NCI-H69 (cell line): Measurements from ENCODE around the gene PSAT1.
"Not testable (repeated sequence)": the region's sequence is repeated elsewhere in the genome, so short reads cannot be mapped to it uniquely, and the experiment has no call there.

Source experiments
- DNase-seq: peaks from one replicate; lab custom pipeline; 2025; lab: John Stamatoyannopoulos, UW

PSAT1 gene

GRCh38 chr9:78296893-78297671 lies at the start of gene PSAT1:
TSS of gene PSAT1 (plus strand) at chr9:78297125. CDS start at chr9:78297211, 86 bp downstream.
- peak; percentile 99 for DNase-seq

DNA sequence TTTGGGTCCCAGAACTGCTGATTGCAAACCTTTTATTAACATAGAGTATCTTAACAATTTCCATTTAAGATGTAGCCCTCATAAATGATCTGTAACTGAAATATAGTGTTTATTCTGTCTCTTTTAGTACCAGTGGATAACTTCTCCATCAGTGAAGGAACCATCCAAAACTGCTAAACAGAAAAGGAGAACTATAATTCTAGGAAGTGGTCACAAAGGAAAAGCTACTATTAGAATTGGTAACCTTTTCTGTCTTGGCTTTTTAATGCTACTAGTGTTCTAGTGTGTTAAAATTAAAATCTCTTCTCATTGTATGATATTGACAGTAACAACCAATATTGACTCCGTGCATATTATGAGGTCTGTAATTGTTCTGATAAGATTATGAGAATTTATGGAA lies 48.3 kb upstream of the PSAT1 start:
- no peak for DNase-seq

DNA sequence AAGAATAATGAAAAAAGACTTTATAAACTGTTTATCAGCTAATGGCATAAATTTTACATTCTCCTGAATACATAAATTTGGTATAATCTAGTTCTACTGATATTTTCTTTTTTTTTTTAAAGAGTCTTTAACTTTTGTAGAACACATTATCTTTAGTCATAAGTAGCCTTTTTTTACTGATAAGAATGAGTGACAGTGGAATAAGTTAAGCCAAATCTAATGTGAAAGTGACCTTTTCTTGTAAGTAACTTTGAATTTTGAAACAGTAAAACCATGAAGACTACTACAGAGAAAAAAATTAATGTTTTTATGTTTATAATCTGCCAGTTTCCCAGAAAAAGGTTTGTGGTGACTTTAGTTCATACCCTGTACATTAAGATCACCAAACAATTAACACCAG lies 47.4 kb upstream of the PSAT1 start:
- no peak for DNase-seq

DNA sequence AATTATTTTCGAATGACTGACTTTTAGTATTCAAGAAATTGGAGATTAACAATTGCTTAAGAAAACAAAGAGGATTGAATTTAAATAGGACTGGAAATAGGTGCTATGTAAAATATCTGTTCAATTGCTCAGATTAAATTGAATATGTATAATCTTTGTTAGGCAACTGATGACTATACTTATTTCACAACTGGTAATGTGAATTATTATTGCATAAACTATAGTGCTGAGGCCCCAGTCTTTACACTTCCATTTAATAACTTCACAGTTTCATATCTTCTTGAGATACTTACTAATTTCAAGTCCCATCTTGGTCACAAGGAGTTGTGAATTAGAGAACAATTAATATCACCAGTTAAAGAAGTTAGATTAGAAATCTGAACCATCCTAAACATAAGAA lies 44.3 kb upstream of the PSAT1 start:
- DNase-seq = no peak

GRCh38 chr9:78253285-78253684 lies 43.6 kb upstream of the PSAT1 start:
- no peak for DNase-seq

DNA sequence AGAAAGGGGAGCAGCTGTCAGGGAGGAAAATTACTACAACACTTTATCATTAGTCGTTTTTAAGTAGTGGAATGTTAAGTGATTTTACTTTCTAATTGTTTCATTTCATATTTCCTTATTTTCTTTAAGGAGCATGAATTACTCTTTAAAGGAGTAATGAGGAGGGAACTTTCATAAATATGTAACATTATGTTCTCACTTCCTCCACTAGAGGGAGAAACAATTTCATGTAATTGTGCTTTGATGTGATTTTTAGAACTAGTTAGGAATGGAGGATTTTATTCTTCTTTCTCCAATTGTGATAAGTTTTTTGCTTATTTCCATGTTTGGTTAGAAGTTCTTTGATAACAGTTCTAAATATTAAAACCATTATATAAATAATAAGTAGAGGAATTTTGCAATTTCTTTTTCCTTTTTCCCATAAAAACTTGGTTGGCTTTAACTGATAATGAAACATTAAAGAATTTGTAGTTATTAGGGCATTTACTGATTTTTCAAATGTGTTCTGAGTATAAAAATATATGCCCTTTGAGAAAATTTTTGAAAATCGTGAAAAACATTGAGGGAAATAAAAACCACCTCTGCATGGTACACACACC lies 35.4 kb upstream of the PSAT1 start:
- peak; percentile 56 for DNase-seq

DNA sequence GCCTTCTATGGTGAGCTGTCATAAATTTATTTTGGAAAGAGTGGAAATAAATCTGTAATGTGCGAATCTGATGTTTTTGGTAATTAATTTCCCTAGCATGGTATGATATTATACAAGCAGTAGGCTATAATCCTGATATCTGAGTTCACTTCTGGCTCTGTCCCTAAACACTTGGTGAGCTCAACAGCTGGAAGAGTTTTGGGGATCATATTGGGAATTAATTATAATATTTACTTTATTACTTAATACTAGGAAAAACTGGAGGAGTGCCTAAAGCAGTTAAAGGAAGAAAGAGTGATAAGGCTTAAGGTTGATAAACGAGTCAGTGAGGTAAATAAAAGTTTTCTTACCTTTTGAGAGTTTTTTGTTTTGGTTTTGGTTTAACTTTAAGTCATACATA lies 34.3 kb upstream of the PSAT1 start:
- no peak for DNase-seq

DNA sequence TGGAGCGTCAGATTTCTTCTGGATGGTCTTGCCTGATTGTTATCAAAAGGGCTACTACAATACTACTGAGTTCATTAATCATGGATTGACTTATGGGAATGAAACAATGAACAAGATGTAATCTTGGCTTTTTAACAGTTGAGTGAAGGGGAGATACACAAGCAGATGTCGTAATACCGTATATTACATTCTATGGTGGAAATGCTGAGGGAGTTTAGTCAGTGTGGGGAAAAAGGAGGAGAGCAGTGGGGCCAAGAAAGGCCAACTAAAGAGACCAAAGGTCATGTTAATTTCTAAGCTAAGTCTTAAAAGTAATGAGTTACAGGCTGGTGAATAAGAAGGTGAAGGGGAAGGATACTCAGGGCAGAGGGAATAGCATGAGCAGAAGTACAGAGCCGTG lies 29.0 kb upstream of the PSAT1 start:
- no peak for DNase-seq

DNA sequence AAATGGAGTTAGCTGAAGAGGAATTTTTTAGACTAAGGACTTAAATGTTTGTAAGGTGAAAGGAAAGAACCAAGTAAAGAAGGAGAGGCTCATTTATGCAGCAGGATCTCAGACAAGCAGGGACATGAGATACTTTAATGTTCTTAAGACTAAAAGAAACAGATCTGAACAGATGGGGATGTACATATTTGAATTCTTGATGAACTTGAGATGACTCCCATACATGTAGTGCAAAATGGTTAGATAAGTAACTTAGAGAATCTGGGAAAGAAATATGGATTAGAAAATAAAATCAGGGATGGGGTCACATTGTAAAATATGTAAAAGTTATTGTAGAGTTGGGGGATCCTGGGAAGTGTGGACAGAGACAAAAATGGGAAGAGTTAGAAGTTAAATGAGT lies 27.1 kb upstream of the PSAT1 start:
- DNase-seq = no peak

- no peak for DNase-seq
Measured at GRCh38 chr9:78272307-78272706, 24.6 kb upstream of the PSAT1 start.

GRCh38 chr9:78273761-78274160 lies 23.2 kb upstream of the PSAT1 start:
- DNase-seq = no peak

- DNase-seq = peak; percentile 12
Measured at GRCh38 chr9:78278177-78278777, 18.6 kb upstream of the PSAT1 start.

DNA sequence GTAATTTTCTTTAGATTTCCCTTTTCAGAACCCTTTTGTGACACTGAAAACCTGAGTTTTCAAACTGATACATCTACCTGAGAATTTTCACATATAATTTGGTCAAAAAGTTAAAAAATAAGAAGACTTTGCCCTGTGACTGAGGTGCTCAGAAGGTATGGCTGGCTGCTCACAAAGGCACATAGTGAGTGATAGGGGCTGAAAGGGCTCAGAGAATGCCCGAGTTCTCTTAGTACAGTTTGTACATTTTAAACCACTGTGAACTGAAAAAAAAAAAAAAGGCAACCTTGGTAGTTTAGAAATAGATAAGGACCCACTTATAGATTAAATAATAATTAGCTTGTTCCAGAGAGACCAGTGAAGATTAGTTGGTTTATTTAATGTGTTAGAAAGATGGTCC lies 18.1 kb upstream of the PSAT1 start:
- no peak for DNase-seq

DNA sequence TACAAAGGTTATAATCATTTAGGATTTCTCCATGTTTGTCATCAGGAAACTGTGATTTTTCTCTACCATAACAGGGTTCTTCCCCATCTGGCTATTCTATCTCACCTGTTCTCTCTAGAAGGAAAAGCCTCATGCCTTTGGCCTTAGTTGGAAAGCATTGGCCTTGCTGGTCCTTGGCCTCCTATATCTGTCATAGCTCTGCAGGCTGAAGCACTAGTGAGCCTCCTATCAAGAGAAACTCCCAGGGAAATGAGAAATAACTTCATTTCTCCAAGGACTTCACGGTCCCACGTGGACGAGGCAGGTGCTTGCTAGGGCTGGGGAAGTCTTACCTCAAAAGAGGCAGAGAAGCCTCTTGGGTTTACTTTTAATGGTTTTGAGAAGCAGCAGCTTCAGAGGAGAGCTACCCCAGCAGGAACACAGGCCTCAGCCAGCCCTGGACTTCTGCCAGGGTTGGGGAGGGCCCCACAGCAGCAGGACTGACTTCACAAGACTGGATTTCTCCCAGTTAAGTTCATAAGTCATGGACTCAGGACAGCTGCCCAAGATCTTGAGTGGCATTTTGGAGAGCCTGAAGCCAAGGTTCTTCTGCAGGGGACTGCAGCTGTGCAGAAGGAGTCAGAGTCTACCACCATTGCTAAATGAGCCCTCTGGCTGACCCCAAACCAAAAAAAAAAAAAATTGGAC lies 15.8 kb upstream of the PSAT1 start:
- DNase-seq = peak; percentile 43

GRCh38 chr9:78284181-78284580 lies 12.7 kb upstream of the PSAT1 start:
- DNase-seq = not testable (repeated sequence)

DNA sequence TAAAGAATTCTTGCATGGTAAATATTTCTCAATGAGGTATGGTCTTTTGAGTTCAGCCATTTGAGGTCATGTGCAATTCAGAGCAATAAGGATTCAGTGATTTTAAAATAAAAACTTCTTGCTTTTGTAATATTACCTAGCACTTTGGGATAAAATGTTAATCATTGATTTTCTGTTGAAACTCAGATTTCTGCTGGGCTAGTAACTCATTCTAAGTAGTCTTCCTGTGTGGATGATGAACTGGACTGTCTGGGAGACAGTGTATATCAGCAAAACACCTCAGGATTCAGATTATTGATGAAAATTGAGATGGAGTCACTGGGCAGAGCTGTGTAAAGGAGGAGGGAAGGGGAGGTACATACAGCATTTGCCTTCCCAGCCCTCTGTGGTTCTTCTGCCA lies 10.8 kb upstream of the PSAT1 start:
- no peak for DNase-seq

- no peak for DNase-seq
Measured at GRCh38 chr9:78286946-78287388, 10.0 kb upstream of the PSAT1 start.

GRCh38 chr9:78288214-78288892 lies 8.6 kb upstream of the PSAT1 start:
- peak; percentile 76 for DNase-seq

DNA sequence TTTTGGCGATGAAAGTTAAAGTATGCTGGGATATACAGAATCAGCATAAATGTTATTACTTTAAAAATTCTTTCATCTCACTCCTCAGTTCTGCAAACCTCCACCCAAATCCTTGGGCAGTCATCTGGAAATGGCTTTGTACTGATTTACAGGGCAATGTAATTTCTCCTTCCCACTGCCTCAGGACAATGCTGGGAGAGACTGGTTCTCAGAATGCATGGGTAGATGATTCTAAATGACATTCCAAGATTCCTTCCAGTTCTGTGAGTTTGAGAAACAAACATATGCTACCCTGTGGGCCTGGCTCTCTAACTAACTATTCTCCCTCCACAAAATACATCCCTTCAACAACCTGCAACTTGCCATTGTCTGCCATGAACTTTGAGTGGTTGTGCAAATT lies 7.5 kb upstream of the PSAT1 start:
- DNase-seq = no peak

DNA sequence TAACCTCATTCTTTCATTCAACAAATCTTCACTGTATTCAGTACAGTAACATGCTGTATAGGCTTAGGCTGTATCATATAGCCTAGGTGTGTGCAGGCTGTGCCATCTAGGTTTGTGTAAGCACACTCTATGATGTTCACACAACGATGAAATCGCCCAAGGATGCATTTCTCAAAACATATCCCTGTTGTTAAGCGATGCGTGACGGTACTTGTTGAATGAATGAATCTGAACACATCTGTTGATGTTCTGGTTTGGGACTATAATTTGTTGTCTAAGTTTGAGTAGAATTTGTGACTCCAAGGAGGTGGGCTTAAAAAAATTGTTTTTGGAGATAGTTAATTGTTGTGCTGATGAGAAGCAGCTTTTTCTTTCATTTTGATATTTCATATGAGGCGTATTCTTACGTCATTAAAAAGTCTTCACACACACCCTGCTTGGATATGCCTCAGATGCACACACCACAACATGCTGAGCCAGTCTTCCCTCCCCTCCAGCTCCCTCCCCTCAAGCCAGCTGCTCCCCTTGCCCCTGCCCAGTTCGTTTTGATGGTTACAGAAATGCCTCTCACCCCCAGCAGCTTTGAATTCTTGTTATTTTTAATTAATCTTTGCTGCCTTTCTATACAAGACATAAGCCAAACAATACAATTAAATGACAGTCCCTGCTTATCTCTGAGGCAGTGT lies 5.5 kb upstream of the PSAT1 start:
- DNase-seq = peak; percentile 71

DNA sequence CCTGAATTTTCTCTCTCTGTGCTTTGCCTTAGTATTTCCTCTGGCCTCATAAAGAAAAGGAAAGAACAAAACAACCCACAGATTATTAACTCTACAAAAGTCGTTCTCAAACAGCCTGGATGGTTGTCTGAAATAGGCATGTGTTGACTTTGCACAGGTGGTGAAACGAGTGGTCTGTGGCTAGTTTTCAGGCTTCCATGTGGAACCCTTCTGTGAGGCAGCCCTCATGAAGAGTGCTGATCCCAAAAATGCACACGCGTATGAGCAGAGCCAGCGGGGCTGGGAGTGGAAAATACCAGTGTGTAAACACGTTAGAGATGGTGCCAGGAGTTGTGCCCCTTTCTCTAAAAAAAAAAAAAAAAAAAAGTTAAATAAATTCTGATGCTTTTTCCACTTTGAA lies 4.9 kb upstream of the PSAT1 start:
- DNase-seq = peak; percentile 65
